IPS DF 6.9 (cell line): ENCODE measurements around the gene NHEJ1.

ENCODE experiments used
- DNase-seq: peaks from one replicate; pipeline ENCODE4 v3.0.0-alpha.2; 2013; ENCODE audit warnings: low read depth, low spot score
- H3K27ac ChIP-seq: one replicate; pipeline ENCODE4 v1.5.1; 2013; ENCODE audit warnings: low read length, control low read depth
- H3K27me3 ChIP-seq: 2 replicates; pipeline ENCODE4 v1.6.1; 2013; ENCODE audit warnings: mild to moderate bottlenecking, low read length; ENCODE audit not compliant: control insufficient read depth, insufficient read depth
- H3K36me3 ChIP-seq: 2 replicates; pipeline ENCODE4 v1.6.1; 2013; ENCODE audit warnings: low read length; ENCODE audit not compliant: control insufficient read depth, insufficient read depth
- H3K4me1 ChIP-seq: 2 replicates; pipeline ENCODE4 v1.6.1; 2013; ENCODE audit warnings: low read length; ENCODE audit not compliant: control insufficient read depth, insufficient read depth
- H3K4me3 ChIP-seq: 2 replicates; pipeline ENCODE4 v1.5.1; 2013; ENCODE audit warnings: mild to moderate bottlenecking, low read length
- H3K9me3 ChIP-seq: 2 replicates; pipeline ENCODE4 v1.6.1; 2013; ENCODE audit warnings: low read length, inconsistent platforms; ENCODE audit not compliant: control insufficient read depth, insufficient read depth
- WGBS: extraction: QIAGEN DNeasy Blood & Tissue Kit; methylation state at CpG from one replicate; pipeline ENCODE4 v1.1.7; 2013; ENCODE audit warnings: mixed read lengths, missing lambda C conversion rate; ENCODE audit not compliant: insufficient read length, insufficient coverage; 5-methylcytosine and 5-hydroxymethylcytosine counted together

NHEJ1 gene

GRCh38 chr2:219071131-219071816 is 89.3 kb downstream of the NHEJ1 start:
- Histone ChIP-seq H3K4me1 (no peaks in the 10 kb centered on the region), H3K27me3 (no peaks in the 10 kb centered on the region), H3K36me3 (no peaks in the 10 kb centered on the region), H3K4me3 (no peak overlapping the region), H3K9me3 (no peaks in the 10 kb centered on the region), H3K27ac (no peak overlapping the region)
- WGBS = no CpG with 5 or more reads among the region's 6 CpGs
- no peak for DNase-seq

- no CpG with 5 or more reads among the region's 1 CpG for WGBS
- peaks cover 25% of the 10 kb centered on the region for H3K27me3 ChIP-seq
- H3K27ac ChIP-seq = no peak overlapping the region
Observed at GRCh38 chr2:219065484-219065883, 95.1 kb downstream of the NHEJ1 start.

GRCh38 chr2:219062081-219062480 is 98.5 kb downstream of the NHEJ1 start:
- Histone ChIP-seq H3K27ac (no peak overlapping the region), H3K4me3 (no peak overlapping the region), H3K27me3 (peaks cover 56% of the 10 kb centered on the region), H3K36me3 (no peaks in the 10 kb centered on the region), H3K9me3 (no peaks in the 10 kb centered on the region), H3K4me1 (peaks cover 1% of the 10 kb centered on the region; the same call in 1 of the 2 replicates)
- no CpG with 5 or more reads among the region's 6 CpGs for WGBS
- DNase-seq = no peak

More at GRCh38 chr2:219065484-219065883, 95.1 kb downstream of the NHEJ1 start:
- H3K9me3 ChIP-seq = no peaks in the 10 kb centered on the region
- DNase-seq = no peak
- no peaks in the 10 kb centered on the region; the same call in 1 of the 2 replicates for H3K4me1 ChIP-seq
- H3K4me3 ChIP-seq = no peak overlapping the region
- H3K36me3 ChIP-seq = no peaks in the 10 kb centered on the region

- Histone ChIP-seq H3K27me3 (peaks cover 66% of the 10 kb centered on the region), H3K27ac (no peak within 1 kb of the TSS), H3K4me1 (peaks cover 1% of the 10 kb centered on the region; the same call in 1 of the 2 replicates), H3K36me3 (no peaks in the 10 kb centered on the region), H3K9me3 (no peaks in the 10 kb centered on the region), H3K4me3 (peak within 1 kb of the TSS; percentile 9; the same call in 1 of the 2 replicates)
- no peak for DNase-seq
- no CpG with 5 or more reads among the region's 76 CpGs for WGBS
Observed at GRCh38 chr2:219060821-219061791, 99.5 kb downstream of the NHEJ1 start, which contains the start of gene IHH. IHH (minus strand) TSS chr2:219060921; CDS start chr2:219060467, 454 bp downstream.

GRCh38 chr2:219059725-219060682 is 100.6 kb downstream of the NHEJ1 start:
- DNase-seq = no peak
- Histone ChIP-seq H3K27me3 (peaks cover 69% of the 10 kb centered on the region), H3K27ac (no peak overlapping the region), H3K36me3 (no peaks in the 10 kb centered on the region), H3K4me1 (peaks cover 1% of the 10 kb centered on the region; the same call in 1 of the 2 replicates), H3K9me3 (no peaks in the 10 kb centered on the region), H3K4me3 (no peak overlapping the region)
- WGBS = no CpG with 5 or more reads among the region's 81 CpGs

GRCh38 chr2:219059375-219059724 is 101.3 kb downstream of the NHEJ1 start:
- DNase-seq = no peak
- Histone ChIP-seq H3K27me3 (peaks cover 69% of the 10 kb centered on the region), H3K9me3 (no peaks in the 10 kb centered on the region), H3K27ac (no peak overlapping the region), H3K4me1 (peaks cover 1% of the 10 kb centered on the region; the same call in 1 of the 2 replicates), H3K4me3 (no peak overlapping the region), H3K36me3 (no peaks in the 10 kb centered on the region)
- WGBS = no CpG with 5 or more reads among the region's 17 CpGs

GRCh38 chr2:219058541-219059374 is 101.9 kb downstream of the NHEJ1 start:
- Histone ChIP-seq H3K4me1 (peaks cover 1% of the 10 kb centered on the region; the same call in 1 of the 2 replicates), H3K27ac (no peak overlapping the region), H3K36me3 (no peaks in the 10 kb centered on the region), H3K9me3 (no peaks in the 10 kb centered on the region), H3K27me3 (peaks cover 69% of the 10 kb centered on the region), H3K4me3 (no peak overlapping the region)
- no peak for DNase-seq
- no CpG with 5 or more reads among the region's 42 CpGs for WGBS

GRCh38 chr2:219057709-219058540 is 102.7 kb downstream of the NHEJ1 start:
- Histone ChIP-seq H3K9me3 (no peaks in the 10 kb centered on the region), H3K27ac (no peak overlapping the region), H3K4me1 (peaks cover 1% of the 10 kb centered on the region; the same call in 1 of the 2 replicates), H3K36me3 (no peaks in the 10 kb centered on the region), H3K4me3 (no peak overlapping the region; the same call in 1 of the 2 replicates), H3K27me3 (peaks cover 61% of the 10 kb centered on the region)
- peak; percentile 63 for DNase-seq
- no CpG with 5 or more reads among the region's 52 CpGs for WGBS
